DMS53 treated with DMSO at 0.1 percent for 48 hours (cell line): ENCODE results near the gene TDRD3.
"Not testable (repeated sequence)": the region's sequence is repeated elsewhere in the genome, so short reads cannot be mapped to it uniquely, and the experiment has no call there.

ENCODE experiments used
- DNase-seq: peaks from one replicate; lab custom pipeline; 2025; ENCODE audit not compliant: unreplicated experiment; lab: John Stamatoyannopoulos, UW

The TDRD3 gene

GRCh38 chr13:60398379-60398891 lies 1.4 kb downstream of the TDRD3 start:
- no peak for DNase-seq

DNA sequence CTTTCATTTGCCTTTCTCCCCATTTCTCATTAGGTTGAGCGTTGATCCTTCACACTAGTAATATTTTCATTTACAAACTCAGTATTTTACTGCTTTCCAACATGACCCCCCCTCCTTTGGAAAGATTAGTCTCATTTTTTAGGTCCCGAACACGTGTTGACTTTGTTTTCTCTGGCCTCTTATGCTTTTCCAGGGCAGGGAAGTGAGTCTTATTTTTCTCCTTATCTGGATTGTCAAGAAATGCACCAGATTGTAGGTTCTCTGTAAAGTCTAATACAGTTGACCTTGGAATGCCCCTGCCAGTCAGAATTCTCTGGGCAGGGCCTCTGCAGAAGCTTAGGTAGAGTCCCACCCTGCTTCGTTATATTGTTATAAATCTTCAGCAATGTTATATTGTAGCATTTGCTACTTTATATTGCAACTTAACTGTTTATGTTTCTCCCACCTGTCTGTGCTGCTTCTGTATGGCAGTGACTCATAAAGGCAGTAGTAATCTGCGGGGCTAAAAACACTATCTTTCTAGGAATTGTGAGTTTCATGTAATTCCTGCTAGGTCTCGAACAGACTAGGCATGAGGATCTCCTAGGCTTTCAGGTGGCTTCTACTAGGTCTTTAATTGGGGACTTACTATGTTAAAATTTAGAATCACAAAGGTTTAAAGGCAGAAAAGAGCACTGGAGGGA lies 2.0 kb downstream of the TDRD3 start:
- DNase-seq, result no peak

- no peak for DNase-seq
Measured at GRCh38 chr13:60402022-60402421, 5.0 kb downstream of the TDRD3 start.

- DNase-seq, result no peak
Measured at GRCh38 chr13:60407095-60407494, 10.1 kb downstream of the TDRD3 start.

GRCh38 chr13:60407852-60408251 lies 10.8 kb downstream of the TDRD3 start:
- not testable (repeated sequence) for DNase-seq

GRCh38 chr13:60409574-60410292 lies 12.7 kb downstream of the TDRD3 start:
- not testable (repeated sequence) for DNase-seq

DNA sequence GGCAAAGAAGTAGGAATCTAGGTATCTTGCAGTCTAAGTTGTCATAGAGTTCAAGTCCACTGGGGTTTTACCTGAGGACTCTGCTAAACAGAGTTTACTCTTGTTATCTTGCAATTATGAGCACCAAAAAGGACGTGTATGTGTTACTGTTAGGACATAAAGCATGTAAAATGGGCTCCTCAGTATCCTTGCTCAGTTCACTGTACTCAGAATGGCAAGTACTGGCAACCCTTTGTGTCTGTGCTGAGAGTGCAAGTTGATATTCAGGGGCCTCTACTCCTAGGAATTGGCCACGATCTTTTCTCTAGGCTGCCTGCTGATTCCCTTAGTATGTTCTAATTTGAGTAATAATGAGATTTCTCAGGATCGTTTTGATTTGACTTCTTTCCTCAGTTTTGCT lies 13.3 kb downstream of the TDRD3 start:
- DNase-seq, result no peak

DNA sequence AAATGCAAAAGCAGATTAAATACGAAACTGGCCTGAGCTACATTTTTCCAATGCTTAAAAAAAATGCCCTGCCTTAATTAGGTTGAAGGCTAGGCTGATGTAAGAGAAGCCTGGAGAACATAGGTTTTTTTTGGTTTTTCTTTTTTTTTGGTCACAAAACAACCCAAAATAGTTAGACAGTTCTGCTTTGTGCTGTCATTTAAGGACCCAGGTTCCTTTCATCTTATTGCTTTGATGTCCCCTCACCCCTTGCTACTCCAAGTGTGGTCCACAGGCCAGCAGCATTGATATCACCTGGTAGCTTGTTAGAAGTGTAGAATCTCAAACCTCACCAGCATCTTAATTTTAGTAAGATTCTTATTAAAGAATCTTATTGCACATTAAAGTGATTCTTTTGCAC lies 14.4 kb downstream of the TDRD3 start:
- no peak for DNase-seq

GRCh38 chr13:60411983-60412382 lies 15.0 kb downstream of the TDRD3 start:
- DNase-seq, result no peak

GRCh38 chr13:60412909-60413616 lies 16.0 kb downstream of the TDRD3 start:
- DNase-seq, result no peak

DNA sequence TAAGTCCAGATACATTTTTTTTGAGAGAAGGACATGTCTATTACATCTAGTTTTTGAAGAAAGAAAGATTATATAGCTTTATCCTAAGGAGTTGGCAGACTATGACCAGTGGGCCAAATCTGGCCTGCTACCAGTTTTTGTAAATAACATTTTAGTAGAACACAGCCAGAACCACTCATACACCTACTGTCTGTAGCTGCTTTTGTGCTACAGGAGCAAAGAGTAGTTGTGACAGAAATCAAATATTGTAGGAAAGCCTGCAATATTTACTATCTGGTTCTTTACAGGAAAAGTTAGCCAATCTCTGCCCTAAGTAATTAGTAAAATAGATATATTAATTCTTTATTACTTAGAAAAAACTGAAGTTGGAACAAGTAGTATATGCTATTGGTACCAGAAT lies 17.2 kb downstream of the TDRD3 start:
- no peak for DNase-seq

DNA sequence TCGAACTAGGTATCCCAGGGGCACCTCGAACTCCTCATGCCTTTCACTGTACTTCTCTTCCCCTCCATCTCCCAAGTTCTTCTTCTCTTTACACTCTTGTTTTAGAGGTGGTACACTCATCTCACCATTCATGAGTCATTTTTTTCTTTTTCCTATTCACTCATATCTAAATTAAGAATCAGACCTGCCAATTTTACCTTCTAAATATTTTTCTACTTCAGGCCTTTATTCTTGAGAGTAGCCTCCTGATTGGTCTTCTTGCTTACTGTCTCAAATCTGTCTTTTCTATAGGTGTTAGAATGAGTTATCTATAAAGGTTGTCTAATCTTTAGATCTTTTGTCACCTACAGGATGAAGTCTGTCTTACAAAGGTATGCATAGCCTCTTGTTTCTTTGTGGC lies 20.7 kb downstream of the TDRD3 start:
- no peak for DNase-seq

DNA sequence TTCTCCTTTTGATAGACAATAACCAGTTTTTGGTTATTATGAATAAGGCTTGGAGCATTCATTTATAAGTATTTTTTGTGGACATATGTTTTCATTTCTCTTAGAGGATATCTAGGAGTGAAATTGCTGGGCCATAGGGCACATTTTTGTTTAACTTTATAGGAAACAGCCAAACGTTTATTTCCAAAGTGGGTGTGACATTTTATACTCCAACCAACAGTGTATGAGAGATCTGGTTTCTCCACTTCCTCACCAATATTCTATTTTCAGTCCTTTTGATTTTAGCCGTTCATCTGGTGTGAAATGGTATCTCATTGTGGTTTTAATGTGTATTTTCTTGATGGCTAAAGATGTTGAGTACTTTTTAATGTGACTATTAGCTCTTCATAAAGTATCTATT lies 21.9 kb downstream of the TDRD3 start:
- no peak for DNase-seq

DNA sequence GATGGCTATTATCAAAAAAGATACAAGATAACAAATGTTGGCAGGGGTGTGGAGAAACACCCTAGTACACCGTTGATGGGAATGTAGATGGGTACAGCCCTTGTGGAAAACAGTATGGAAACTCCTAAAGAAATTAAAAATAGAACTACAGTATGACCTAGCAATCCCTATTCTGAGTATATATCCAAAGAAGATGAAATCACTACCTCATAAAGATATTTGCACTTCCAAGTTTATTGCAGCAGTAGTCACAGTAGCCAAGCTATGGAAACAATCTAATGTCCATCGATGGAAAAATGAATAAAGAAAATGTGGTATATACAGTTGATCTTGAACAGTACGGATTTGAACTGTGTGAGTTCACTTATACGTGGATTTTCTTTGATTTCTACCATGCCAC lies 28.3 kb downstream of the TDRD3 start:
- no peak for DNase-seq

- DNase-seq, result no peak
Measured at GRCh38 chr13:60426075-60426474, 29.1 kb downstream of the TDRD3 start.

- no peak for DNase-seq
Measured at GRCh38 chr13:60427285-60427684, 30.3 kb downstream of the TDRD3 start.

DNA sequence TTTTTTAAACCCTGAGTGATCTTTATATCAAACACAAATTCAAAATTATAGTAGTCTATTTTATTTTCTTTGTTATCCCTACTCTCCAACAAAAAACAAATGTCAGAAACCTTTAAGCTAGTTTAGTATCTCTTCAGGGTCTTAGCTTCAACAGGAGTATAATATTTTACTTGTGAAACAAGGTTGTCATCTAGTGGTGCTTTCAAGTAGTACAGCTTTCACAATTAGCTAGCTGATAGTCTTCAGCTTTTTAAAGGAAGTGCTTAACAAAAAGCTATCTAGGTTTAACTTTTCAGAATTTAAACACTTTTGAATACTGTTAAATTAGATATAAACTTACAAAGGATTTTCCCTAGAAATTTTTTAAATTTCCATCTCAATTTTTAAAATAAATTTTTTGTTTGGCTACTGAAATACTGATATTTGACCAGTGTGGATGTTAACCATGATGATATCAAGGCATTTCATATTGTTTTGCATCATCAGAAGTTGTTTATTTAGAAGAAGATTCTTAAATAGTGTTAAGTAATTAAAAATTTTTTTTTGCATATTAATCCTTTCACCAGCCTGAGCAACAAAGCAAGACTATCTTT lies 34.2 kb downstream of the TDRD3 start:
- no peak for DNase-seq

DNA sequence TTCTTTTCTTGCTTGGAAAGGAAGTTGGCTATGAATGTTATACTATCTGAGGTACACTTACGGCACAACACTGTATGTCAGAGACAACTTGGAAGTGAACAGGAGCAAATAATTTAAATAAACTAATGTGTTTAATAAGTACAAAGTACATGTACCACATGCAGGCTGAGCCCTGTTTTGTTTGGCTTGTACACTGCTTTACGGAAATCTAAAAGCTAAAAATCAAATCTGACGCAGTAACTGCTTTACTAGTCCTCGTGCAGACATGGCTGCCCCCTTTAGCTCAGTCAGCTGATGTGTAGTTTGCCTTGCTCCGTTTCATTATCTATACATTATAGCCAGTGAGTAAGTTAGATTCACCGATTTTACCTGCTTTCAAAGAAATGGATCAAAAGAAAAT lies 36.5 kb downstream of the TDRD3 start:
- no peak for DNase-seq

- DNase-seq, result no peak
Measured at GRCh38 chr13:60435762-60436374, 38.8 kb downstream of the TDRD3 start.

- DNase-seq, result no peak
Measured at GRCh38 chr13:60439201-60439600, 42.2 kb downstream of the TDRD3 start.

DNA sequence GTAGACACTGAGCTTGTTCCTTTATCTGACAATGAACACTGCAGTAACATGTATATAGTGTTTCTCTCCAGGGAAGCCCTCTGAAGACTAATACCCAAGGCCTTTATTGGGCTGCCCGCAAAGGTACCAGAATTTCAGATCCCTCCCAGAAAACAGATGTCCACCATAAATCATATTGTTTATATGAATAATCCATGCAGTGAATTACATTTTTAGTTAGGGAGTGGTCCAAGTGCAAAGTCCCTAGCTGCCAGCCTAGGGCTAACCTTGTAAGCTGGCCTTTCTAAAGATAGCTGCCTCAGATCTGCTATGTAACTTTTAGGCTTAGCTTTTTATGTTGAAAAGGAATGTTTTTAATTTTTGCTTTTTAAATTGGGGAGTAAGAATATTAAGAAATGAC lies 44.7 kb downstream of the TDRD3 start:
- no peak for DNase-seq
